Trophoblast cell (in vitro differentiated cells and primary cell): Measurements from ENCODE around the gene LRRC8D.

Experiments
- DNase-seq, 2 donors: peaks; one replicate each; pipeline ENCODE4 v3.0.0-alpha.2; 2016
- H2AFZ ChIP-seq: 2 replicates; pipeline ENCODE4 v1.6.1; 2013; ENCODE audit warnings: low read length, moderate library complexity, mild to moderate bottlenecking; ENCODE audit not compliant: insufficient read depth, poor library complexity
- H2AK5ac ChIP-seq: 2 replicates; pipeline ENCODE4 v1.6.1; 2013; ENCODE audit warnings: mild to moderate bottlenecking, low read length
- H2BK120ac ChIP-seq: 2 replicates; pipeline ENCODE4 v1.6.1; 2013; ENCODE audit warnings: low read length, mild to moderate bottlenecking, moderate library complexity; ENCODE audit not compliant: insufficient read depth, poor library complexity
- H2BK12ac ChIP-seq: 2 replicates; pipeline ENCODE4 v1.6.1; 2013; ENCODE audit warnings: mild to moderate bottlenecking, low read length, moderate library complexity
- H2BK5ac ChIP-seq: 2 replicates; pipeline ENCODE4 v1.6.1; 2013; ENCODE audit warnings: low read length, low read depth, moderate library complexity, mild to moderate bottlenecking; ENCODE audit not compliant: poor library complexity
- H3K14ac ChIP-seq: 2 replicates; pipeline ENCODE4 v1.6.1; 2013; ENCODE audit warnings: mild to moderate bottlenecking, low read length
- H3K18ac ChIP-seq: 2 replicates; pipeline ENCODE4 v1.6.1; 2013; ENCODE audit warnings: mild to moderate bottlenecking, low read length
- H3K23ac ChIP-seq: 2 replicates; pipeline ENCODE4 v1.6.1; 2013; ENCODE audit warnings: low read length
- H3K27ac ChIP-seq: 2 replicates; pipeline ENCODE4 v1.5.1; 2013; ENCODE audit warnings: low read depth, mild to moderate bottlenecking, inconsistent platforms, low read length, moderate library complexity
- H3K27me3 ChIP-seq: 2 replicates; pipeline ENCODE4 v1.6.1; 2013; ENCODE audit warnings: inconsistent platforms, mild to moderate bottlenecking, low read length, moderate library complexity; ENCODE audit not compliant: insufficient read depth
- H3K36me3 ChIP-seq, 2 experiments: 1 replicate in 1 of 2; 2 replicates in 1 of 2; pipeline ENCODE4 v1.6.1; 2013; ENCODE audit warnings: low read length in 2 of 2, mild to moderate bottlenecking in 2 of 2, moderate library complexity in 1 of 2; ENCODE audit not compliant: insufficient read depth in 2 of 2, control insufficient read depth in 1 of 2
- H3K4ac ChIP-seq: 2 replicates; pipeline ENCODE4 v1.6.1; 2013; ENCODE audit warnings: low read depth, mild to moderate bottlenecking, low read length, moderate library complexity
- H3K4me1 ChIP-seq, 2 experiments: 1 replicate in 1 of 2; 2 replicates in 1 of 2; pipeline ENCODE4 v1.6.1; 2013; ENCODE audit warnings: low read length in 2 of 2, mild to moderate bottlenecking in 2 of 2, moderate library complexity in 1 of 2; ENCODE audit not compliant: insufficient read depth in 2 of 2, control insufficient read depth in 1 of 2
- H3K4me2 ChIP-seq: 2 replicates; pipeline ENCODE4 v1.6.1; 2013; ENCODE audit warnings: inconsistent platforms, mild to moderate bottlenecking, low read length, moderate library complexity
- H3K4me3 ChIP-seq: 2 replicates; pipeline ENCODE4 v1.5.1; 2013; ENCODE audit warnings: mild to moderate bottlenecking, low read depth, low read length, inconsistent platforms
- H3K79me1 ChIP-seq: one replicate; pipeline ENCODE4 v1.6.1; 2013; ENCODE audit warnings: low read length
- H3K79me2 ChIP-seq: 2 replicates; pipeline ENCODE4 v1.6.1; 2013; ENCODE audit warnings: low read length, mild to moderate bottlenecking; ENCODE audit not compliant: control insufficient read depth, insufficient read depth, poor library complexity
- H3K9ac ChIP-seq: 2 replicates; pipeline ENCODE4 v1.6.1; 2013; ENCODE audit warnings: mild to moderate bottlenecking, low read length
- H3K9me3 ChIP-seq: 2 replicates; pipeline ENCODE4 v1.6.1; 2013; ENCODE audit warnings: low read depth, mild to moderate bottlenecking, control low read depth, inconsistent platforms, low read length; ENCODE audit not compliant: insufficient read depth
- H4K12ac ChIP-seq: 2 replicates; pipeline ENCODE4 v1.6.1; 2013; ENCODE audit warnings: low read depth, mild to moderate bottlenecking, low read length, moderate library complexity
- H4K8ac ChIP-seq: 2 replicates; pipeline ENCODE4 v1.6.1; 2013; ENCODE audit warnings: low read depth, mild to moderate bottlenecking, low read length, moderate library complexity
- H4K91ac ChIP-seq: one replicate; pipeline ENCODE4 v1.6.1; 2013; ENCODE audit warnings: low read depth, mild to moderate bottlenecking, low read length, moderate library complexity
- WGBS: extraction: QIAGEN DNeasy Blood & Tissue Kit; methylation state at CpG from one replicate; pipeline ENCODE4 v1.1.7; 2013; ENCODE audit warnings: missing lambda C conversion rate; ENCODE audit not compliant: insufficient read length, insufficient coverage; ENCODE audit errors: extremely low coverage; 5-methylcytosine and 5-hydroxymethylcytosine counted together

Gene LRRC8D

GRCh38 chr1:89930579-89930978 is 109.7 kb downstream of the LRRC8D start:
- no peak overlapping the region for H3K4ac ChIP-seq
- H4K91ac ChIP-seq: no peak overlapping the region
- H4K8ac ChIP-seq: no peak overlapping the region
- H3K36me3 ChIP-seq: peaks cover 2 to 9% of the 10 kb centered on the region in 2 experiments
- H3K18ac ChIP-seq: no peak overlapping the region
- H3K4me2 ChIP-seq: no peak overlapping the region
- no peak overlapping the region for H4K12ac ChIP-seq
- DNase-seq: no peak
- H3K79me2 ChIP-seq: no peaks in the 10 kb centered on the region
- H2AK5ac ChIP-seq: no peak overlapping the region
- no peak overlapping the region for H3K9ac ChIP-seq
- H3K27ac ChIP-seq: no peak overlapping the region
- H3K14ac ChIP-seq: no peak overlapping the region
- no peak overlapping the region for H3K23ac ChIP-seq
- peaks cover 3% of the 10 kb centered on the region for H3K79me1 ChIP-seq
- H2BK120ac ChIP-seq: no peak overlapping the region
- no peaks in the 10 kb centered on the region for H3K27me3 ChIP-seq
- no peak overlapping the region for H2BK12ac ChIP-seq
- H3K4me3 ChIP-seq: no peak overlapping the region
- H3K4me1 ChIP-seq: peaks cover 8 to 15% of the 10 kb centered on the region in 2 experiments
- H2BK5ac ChIP-seq: no peak overlapping the region
- no peaks in the 10 kb centered on the region for H3K9me3 ChIP-seq
- H2AFZ ChIP-seq: no peak overlapping the region
- WGBS: no CpG with 5 or more reads among the region's 2 CpGs

- no peak overlapping the region for H2AFZ ChIP-seq
Observed at GRCh38 chr1:89931964-89932363, 111.1 kb downstream of the LRRC8D start.

GRCh38 chr1:89932598-89933364 is 111.9 kb downstream of the LRRC8D start:
- Histone ChIP-seq H3K36me3 (peaks cover 2 to 9% of the 10 kb centered on the region in 2 experiments), H3K4me2 (no peak overlapping the region), H3K18ac (no peak overlapping the region), H3K4me1 (peaks cover 6 to 13% of the 10 kb centered on the region in 2 experiments), H2AK5ac (no peak overlapping the region), H3K4ac (no peak overlapping the region), H2BK12ac (no peak overlapping the region), H4K91ac (no peak overlapping the region), H3K79me2 (no peaks in the 10 kb centered on the region), H3K9ac (no peak overlapping the region), H3K9me3 (no peaks in the 10 kb centered on the region), H2AFZ (no peak overlapping the region), H2BK5ac (no peak overlapping the region), H2BK120ac (no peak overlapping the region), H3K27me3 (no peaks in the 10 kb centered on the region), H3K23ac (no peak overlapping the region), H4K12ac (no peak overlapping the region), H3K79me1 (peaks cover 3% of the 10 kb centered on the region), H3K4me3 (no peak overlapping the region), H3K14ac (no peak overlapping the region), H3K27ac (no peak overlapping the region), H4K8ac (no peak overlapping the region)
- no CpG with 5 or more reads among the region's 6 CpGs for WGBS
- no peak for DNase-seq

More at GRCh38 chr1:89931964-89932363, 111.1 kb downstream of the LRRC8D start:
- H2BK12ac ChIP-seq: no peak overlapping the region
- no peaks in the 10 kb centered on the region for H3K79me2 ChIP-seq
- H3K9me3 ChIP-seq: no peaks in the 10 kb centered on the region
- H4K12ac ChIP-seq: no peak overlapping the region
- peaks cover 7 to 15% of the 10 kb centered on the region in 2 experiments for H3K4me1 ChIP-seq
- no peaks in the 10 kb centered on the region for H3K27me3 ChIP-seq
- no peak overlapping the region for H3K18ac ChIP-seq
- H3K4me2 ChIP-seq: no peak overlapping the region
- peaks cover 2 to 9% of the 10 kb centered on the region in 2 experiments for H3K36me3 ChIP-seq
- no peak overlapping the region for H3K9ac ChIP-seq
- no peak overlapping the region for H3K14ac ChIP-seq
- H3K79me1 ChIP-seq: peaks cover 3% of the 10 kb centered on the region
- no CpG with 5 or more reads among the region's 4 CpGs for WGBS
- no peak overlapping the region for H3K4ac ChIP-seq
- H3K27ac ChIP-seq: no peak overlapping the region
- no peak for DNase-seq
- H2BK120ac ChIP-seq: no peak overlapping the region
- no peak overlapping the region for H3K23ac ChIP-seq
- H2BK5ac ChIP-seq: no peak overlapping the region
- H3K4me3 ChIP-seq: no peak overlapping the region
- no peak overlapping the region for H2AK5ac ChIP-seq
- H4K8ac ChIP-seq: no peak overlapping the region
- H4K91ac ChIP-seq: no peak overlapping the region

GRCh38 chr1:89934461-89934860 is 113.6 kb downstream of the LRRC8D start:
- Histone ChIP-seq H3K9me3 (no peaks in the 10 kb centered on the region), H2BK120ac (no peak overlapping the region), H2AFZ (no peak overlapping the region), H3K23ac (no peak overlapping the region), H3K27ac (no peak overlapping the region), H2AK5ac (no peak overlapping the region), H3K4me3 (no peak overlapping the region), H3K4me2 (no peak overlapping the region), H2BK5ac (no peak overlapping the region), H2BK12ac (no peak overlapping the region), H3K36me3 (peaks cover 2 to 9% of the 10 kb centered on the region in 2 experiments), H3K18ac (no peak overlapping the region), H4K12ac (no peak overlapping the region), H3K79me1 (no peaks in the 10 kb centered on the region), H4K91ac (no peak overlapping the region), H3K4ac (no peak overlapping the region), H3K4me1 (peaks cover 3 to 5% of the 10 kb centered on the region in 2 experiments), H3K14ac (no peak overlapping the region), H3K79me2 (no peaks in the 10 kb centered on the region), H3K27me3 (no peaks in the 10 kb centered on the region), H4K8ac (no peak overlapping the region), H3K9ac (no peak overlapping the region)
- WGBS: no CpG with 5 or more reads among the region's 11 CpGs
- DNase-seq: no peak
